SK-N-SH (cell line): Measurements from ENCODE around the gene NUP37. TPM values are rescaled to one million over a fixed set of nuclear protein-coding genes. Genes with fewer than 3 reads are reported as not detected.
"Not testable (repeated sequence)": the region's sequence is repeated elsewhere in the genome, so short reads cannot be mapped to it uniquely, and the experiment has no call there.

Source experiments
- CTCF ChIA-PET: fragments of 300-600, 350-600 bp; formaldehyde crosslinking; extraction: SDS; loops from one replicate; lab custom pipeline; 2021; lab: Yijun Ruan, JAX
- POLR2A ChIA-PET: fragments of 350-600 bp; sonication (Branson Sonifier 250); formaldehyde crosslinking; extraction: SDS; loops from one replicate; lab custom pipeline; 2020; ENCODE audit warnings: antibody characterized with exemption, inconsistent platforms; lab: Yijun Ruan, JAX
- DNase-seq: peaks from one replicate; pipeline ENCODE4 v3.0.0; 2012
- H2AFZ ChIP-seq: fragments of 200-600 bp; sonication (generic); 2 replicates; pipeline ENCODE4 v1.8.1; 2016; ENCODE audit warnings: antibody characterized with exemption, mild to moderate bottlenecking, low read depth
- H3F3A ChIP-seq: fragments of 200-600 bp; sonication (generic); replicated peaks from 2 replicates; pipeline ENCODE3; 2016; ENCODE audit warnings: antibody characterized with exemption, mild to moderate bottlenecking; ENCODE audit not compliant: insufficient read depth
- H3K27ac ChIP-seq, 2 experiments: fragments of 200-500 bp in 1 of 2; fragments of 200-600 bp in 1 of 2; sonication (Bioruptor generic) in 1 of 2; sonication (generic), shearing (Covaris generic) in 1 of 2; 2 replicates each; pipeline versions ENCODE4 v1.5.1 to v1.6.1; 2014 to 2016; ENCODE audit warnings: low read depth in 2 of 2, inconsistent platforms in 1 of 2, low read length in 1 of 2, mild to moderate bottlenecking in 1 of 2, mixed read lengths in 1 of 2
- H3K27me3 ChIP-seq: fragments of 200-600 bp; sonication (generic), shearing (Covaris generic); 2 replicates; pipeline ENCODE4 v1.6.1; 2016; ENCODE audit warnings: mixed run types; ENCODE audit not compliant: insufficient read depth
- H3K36me3 ChIP-seq, 2 experiments: fragments of 200-500 bp in 1 of 2; fragments of 200-600 bp in 1 of 2; sonication (Bioruptor generic) in 1 of 2; sonication (generic) in 1 of 2; replicated peaks in 1 of 2; 2 replicates each; pipeline versions ENCODE3 to v1.5.1; 2014 to 2016; ENCODE audit warnings: low read length in 1 of 2, mild to moderate bottlenecking in 1 of 2; ENCODE audit not compliant: insufficient read depth in 2 of 2, control insufficient read depth in 1 of 2
- H3K4me1 ChIP-seq, 2 experiments: fragments of 200-500 bp in 1 of 2; fragments of 200-600 bp in 1 of 2; sonication (Bioruptor generic) in 1 of 2; sonication (generic), shearing (Covaris generic) in 1 of 2; 2 replicates each; pipeline versions ENCODE4 v1.5.1 to v1.6.1; 2014 to 2016; ENCODE audit warnings: low read depth in 1 of 2, low read length in 1 of 2, mixed run types in 1 of 2; ENCODE audit not compliant: insufficient read depth in 2 of 2, control insufficient read depth in 1 of 2
- H3K4me2 ChIP-seq: fragments of 200-600 bp; sonication (generic), shearing (Covaris generic); 2 replicates; pipeline ENCODE4 v1.6.1; 2017; ENCODE audit warnings: mixed run types
- H3K4me3 ChIP-seq, 2 experiments: fragments of 200-500 bp in 1 of 2; fragments of 200-600 bp in 1 of 2; sonication (Bioruptor generic) in 1 of 2; sonication (generic), shearing (Covaris generic) in 1 of 2; 2 replicates each; pipeline versions ENCODE4 v1.5.1 to v1.8.1; 2014 to 2016; ENCODE audit warnings: low read depth in 2 of 2, inconsistent platforms in 1 of 2, low read length in 1 of 2, mild to moderate bottlenecking in 1 of 2, mixed read lengths in 1 of 2, moderate library complexity in 1 of 2
- H3K79me2 ChIP-seq: fragments of 200-600 bp; sonication (generic); 2 replicates; pipeline ENCODE4 v1.8.1; 2017; ENCODE audit warnings: mild to moderate bottlenecking; ENCODE audit not compliant: insufficient read depth
- H3K9ac ChIP-seq: fragments of 200-600 bp; sonication (generic); 2 replicates; pipeline ENCODE4 v1.6.1; 2017; ENCODE audit warnings: mixed run types
- H3K9me2 ChIP-seq: fragments of 200-600 bp; sonication (generic); 2 replicates; pipeline ENCODE4 v1.6.1; 2017; ENCODE audit warnings: mixed run types
- H3K9me3 ChIP-seq: fragments of 200-600 bp; sonication (generic); 2 replicates; pipeline ENCODE4 v1.6.1; 2017; ENCODE audit warnings: mixed run types, mild to moderate bottlenecking, moderate library complexity
- H4K20me1 ChIP-seq: fragments of 200-600 bp; sonication (generic); 2 replicates; pipeline ENCODE4 v1.6.1; 2017; ENCODE audit warnings: mild to moderate bottlenecking, mixed run types; ENCODE audit not compliant: insufficient read depth
- CHD2 ChIP-seq: fragments of 150-350 bp; IDR thresholded peaks from 2 replicates; pipeline ENCODE4 v1.6.1; 2018; ENCODE audit warnings: low read length; ENCODE audit not compliant: partially characterized antibody
- EZH2phosphoT487 ChIP-seq: fragments of 200-600 bp; sonication (generic); IDR thresholded peaks from 2 replicates; pipeline ENCODE4 v1.6.1; 2017; ENCODE audit warnings: low read depth, mixed run types, mild to moderate bottlenecking, antibody characterized with exemption, moderate library complexity, borderline replicate concordance
- GABPA ChIP-seq: IDR thresholded peaks from 2 replicates; pipeline ENCODE4 v1.4.0; 2012; ENCODE audit warnings: low read depth, mild to moderate bottlenecking
- MEF2A ChIP-seq: IDR thresholded peaks from 2 replicates; pipeline ENCODE4 v1.4.0; 2012; ENCODE audit warnings: low read depth, borderline replicate concordance
- MXI1 ChIP-seq: IDR thresholded peaks from 2 replicates; pipeline ENCODE4 v1.6.1; 2012; ENCODE audit warnings: mild to moderate bottlenecking, low read depth, low read length, improper control_type of control experiment
- NFIC ChIP-seq: IDR thresholded peaks from 2 replicates; pipeline ENCODE4 v1.4.0; 2012; ENCODE audit warnings: borderline replicate concordance
- NRF1 ChIP-seq: IDR thresholded peaks from 2 replicates; pipeline ENCODE4 v1.6.1; 2012; ENCODE audit warnings: low read depth, mild to moderate bottlenecking, low read length
- POLR2AphosphoS5 ChIP-seq: IDR thresholded peaks from 2 replicates; pipeline ENCODE4 v1.6.1; 2012; ENCODE audit warnings: low read depth, low read length
- RAD21 ChIP-seq: IDR thresholded peaks from 2 replicates; pipeline ENCODE4 v1.6.1; 2012; ENCODE audit warnings: mild to moderate bottlenecking, low read length
- RXRA ChIP-seq: IDR thresholded peaks from 2 replicates; pipeline ENCODE4 v1.4.0; 2012; ENCODE audit warnings: low read depth, mild to moderate bottlenecking, borderline replicate concordance
- SIN3A ChIP-seq: IDR thresholded peaks from 2 replicates; pipeline ENCODE4 v1.6.1; 2012; ENCODE audit warnings: low read depth, mild to moderate bottlenecking, low read length, moderate library complexity, borderline replicate concordance
- SMC3 ChIP-seq: IDR thresholded peaks from 2 replicates; pipeline ENCODE4 v1.6.1; 2012; ENCODE audit warnings: low read depth, low read length, improper control_type of control experiment
- TAF1 ChIP-seq: IDR thresholded peaks from 2 replicates; pipeline ENCODE4 v1.6.1; 2012; ENCODE audit warnings: low read depth, mild to moderate bottlenecking, low read length, moderate library complexity, borderline replicate concordance
- TEAD4 ChIP-seq: IDR thresholded peaks from 2 replicates; pipeline ENCODE4 v1.4.0; 2012; ENCODE audit warnings: mild to moderate bottlenecking, borderline replicate concordance; ENCODE audit not compliant: insufficient read depth
- USF2 ChIP-seq: fragments of 150-350 bp; IDR thresholded peaks from 2 replicates; pipeline ENCODE4 v1.6.1; 2017; ENCODE audit warnings: antibody characterized with exemption, low read length, low read depth, borderline replicate concordance
- YY1 ChIP-seq: IDR thresholded peaks from 2 replicates; pipeline ENCODE4 v1.4.0; 2012; ENCODE audit warnings: low read depth, mild to moderate bottlenecking
- WGBS: methylation state at CpG from one replicate; pipeline ENCODE4 v1.1.6; 2017; ENCODE audit warnings: low lambda C conversion rate; 5-methylcytosine and 5-hydroxymethylcytosine counted together
- polyA plus RNA-seq, 3 experiments: library from polyadenylated mRNA; depleted of rRNA; stranded (reverse); fragments of >200 nt; gene quantifications; 2 replicates each; pipeline ENCODE4 v1.2.3, GENCODE V29; 2012

NUP37 gene
- polyA plus RNA-seq, 1 of the 3 experiments (the other 2 are of a cell fraction), result 29.2 TPM

DNA sequence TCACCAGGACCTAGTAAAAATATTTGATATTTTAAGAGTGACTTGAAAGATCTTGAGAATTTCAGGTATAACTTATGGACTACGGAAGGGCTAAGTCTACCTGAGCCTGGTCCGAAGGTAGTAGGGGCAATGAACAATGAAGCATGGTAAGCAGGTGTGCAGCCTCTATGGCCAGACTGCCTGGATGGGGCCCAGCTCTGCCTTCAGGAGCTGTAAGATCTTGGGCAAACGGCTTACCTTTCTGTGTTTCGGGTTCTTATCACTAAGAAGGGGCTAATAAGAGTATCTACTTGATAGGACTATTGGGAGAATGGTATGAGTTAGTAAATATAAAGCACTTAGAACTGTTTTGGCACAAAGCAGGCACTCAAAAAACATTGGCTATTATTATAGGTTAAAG is 39.1 kb downstream of the NUP37 start:
- DNase-seq, result no peak
- Histone ChIP-seq H3K9me2 (no peaks in the 10 kb centered on the region), H3K9me3 (no peaks in the 10 kb centered on the region), H3K36me3 (peaks cover 40 to 62% of the 10 kb centered on the region in 2 experiments), H3K27me3 (no peaks in the 10 kb centered on the region), H3K79me2 (no peaks in the 10 kb centered on the region), H2AFZ (no peak overlapping the region), H3F3A (peaks cover 5% of the 10 kb centered on the region)
- TF ChIP-seq RAD21 (no peak), YY1 (no peak), TAF1 (no peak), TEAD4 (no peak), RXRA (no peak), MEF2A (no peak), CHD2 (no peak), USF2 (no peak)
- TF ChIP-seq, all 33 proteins: peak for 0
- H3K9ac ChIP-seq, result no peak overlapping the region
- H3K4me1 ChIP-seq, result no peaks in the 10 kb centered on the region
- POLR2A ChIA-PET, result no interaction called here
- no peak overlapping the region for H3K4me2 ChIP-seq
- H4K20me1 ChIP-seq, result no peaks in the 10 kb centered on the region
- CTCF ChIA-PET, result interaction anchor here (1.9 kb wide), 1 partner anchor 11 kb away, joined by 5 read pairs; no protein-coding TSS in a partner anchor
- H3K27ac ChIP-seq, result no peak overlapping the region
- 95% methylated on average over 4 of the region's 4 CpGs for WGBS
- H3K4me3 ChIP-seq, result no peak overlapping the region

DNA sequence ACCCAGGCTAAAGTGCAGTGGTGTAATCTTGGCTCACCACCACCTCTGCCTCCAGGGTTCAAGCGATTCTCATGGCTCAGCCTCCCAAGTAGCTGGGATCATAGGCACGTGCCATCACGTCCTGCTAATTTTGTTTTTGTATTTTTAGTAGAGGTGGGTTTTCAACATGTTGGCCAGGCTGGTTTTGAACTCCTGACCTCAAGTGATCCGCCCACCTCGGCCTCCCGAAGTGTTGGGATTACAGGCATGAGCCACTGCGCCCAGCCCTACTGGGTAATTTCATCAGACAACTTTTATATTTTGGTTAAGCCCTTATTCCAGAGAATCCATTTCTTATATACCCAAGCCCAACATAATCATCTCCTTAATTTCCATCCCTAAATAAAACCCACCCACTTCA is 47.8 kb downstream of the NUP37 start:
- H3K4me3 ChIP-seq, H3K4me2 ChIP-seq, POLR2A ChIA-PET, H4K20me1 ChIP-seq, H3K27ac ChIP-seq, H3K9me2 ChIP-seq, H3K79me2 ChIP-seq, H3K4me1 ChIP-seq, H3K9me3 ChIP-seq, H2AFZ ChIP-seq, H3K27me3 ChIP-seq, DNase-seq, CTCF ChIA-PET, H3K9ac ChIP-seq: not testable (repeated sequence)
- WGBS, result 96% methylated on average over 7 of the region's 7 CpGs
- Histone ChIP-seq H3K36me3 (peaks cover 33% of the 10 kb centered on the region in 2 experiments), H3F3A (peaks cover 12% of the 10 kb centered on the region)

DNA sequence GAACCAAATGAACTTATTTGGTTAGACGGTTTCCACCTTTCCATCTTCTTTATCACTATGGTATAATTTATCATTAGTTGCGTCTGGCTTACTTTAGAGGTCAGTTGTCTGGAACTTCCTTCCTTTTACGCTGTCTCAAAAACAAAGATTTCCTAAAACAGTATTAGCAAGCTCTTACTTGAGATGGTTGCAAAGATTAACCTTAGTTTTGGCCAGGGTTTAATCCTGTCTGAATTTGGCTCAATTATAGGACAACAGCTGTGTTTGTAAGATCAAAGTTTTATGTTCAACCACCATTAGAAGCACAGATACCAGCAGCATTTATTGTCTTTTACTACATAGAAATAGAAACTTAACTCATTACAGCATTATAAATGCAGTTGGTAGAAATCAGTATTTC is 50.2 kb downstream of the NUP37 start:
- H2AFZ ChIP-seq, result no peak overlapping the region
- 77% methylated on average over 3 of the region's 3 CpGs for WGBS
- no peak for TF ChIP-seq SIN3A
- TF ChIP-seq USF2, result no peak
- no peak for TF ChIP-seq POLR2AphosphoS5
- no peak for TF ChIP-seq EZH2phosphoT487
- no peak for TF ChIP-seq RXRA
- TF ChIP-seq MXI1, result no peak
- TF ChIP-seq TAF1, result no peak
- no peak for TF ChIP-seq NFIC
- no peak for TF ChIP-seq NRF1
- no peak for TF ChIP-seq CHD2
- TF ChIP-seq GABPA, result no peak
- no peak for TF ChIP-seq SMC3
- CTCF ChIA-PET, result interaction anchor here (1.0 to 1.4 kb wide), 2 partner anchors 12 to 50 kb away, joined by 3 to 5 read pairs; partner anchors contain the start of genes NUP37 and PARPBP
- POLR2A ChIA-PET, result no interaction called here
- no peak for DNase-seq
- H3K79me2 ChIP-seq, result no peaks in the 10 kb centered on the region; the same call in 1 of the 2 replicates
- no peak overlapping the region for H3K9ac ChIP-seq
- H3K4me2 ChIP-seq, result no peak overlapping the region
- H3K4me3 ChIP-seq, result no peak overlapping the region
- H3K27me3 ChIP-seq, result no peaks in the 10 kb centered on the region
- H4K20me1 ChIP-seq, result no peaks in the 10 kb centered on the region
- no peaks in the 10 kb centered on the region for H3K9me2 ChIP-seq
- H3F3A ChIP-seq, result peaks cover 12% of the 10 kb centered on the region
- peaks cover 12 to 16% of the 10 kb centered on the region in 2 experiments for H3K36me3 ChIP-seq
- no peaks in the 10 kb centered on the region for H3K9me3 ChIP-seq
- peaks cover 7 to 10% of the 10 kb centered on the region in 2 experiments; a peak in 3 of 4 replicates for H3K4me1 ChIP-seq
- no peak overlapping the region; a peak in 1 of 4 replicates for H3K27ac ChIP-seq
